ENCODE data around the gene TRIM47. TPM values are rescaled to one million over a fixed set of nuclear protein-coding genes. Genes with fewer than 3 reads are reported as not detected.
"Not testable (repeated sequence)": the region's sequence is repeated elsewhere in the genome, so short reads cannot be mapped to it uniquely, and the experiment has no call there.

TRIM47 gene
- total RNA-seq, 2 experiments from 2014 or later = 33.9 to 43.4 TPM

DNA sequence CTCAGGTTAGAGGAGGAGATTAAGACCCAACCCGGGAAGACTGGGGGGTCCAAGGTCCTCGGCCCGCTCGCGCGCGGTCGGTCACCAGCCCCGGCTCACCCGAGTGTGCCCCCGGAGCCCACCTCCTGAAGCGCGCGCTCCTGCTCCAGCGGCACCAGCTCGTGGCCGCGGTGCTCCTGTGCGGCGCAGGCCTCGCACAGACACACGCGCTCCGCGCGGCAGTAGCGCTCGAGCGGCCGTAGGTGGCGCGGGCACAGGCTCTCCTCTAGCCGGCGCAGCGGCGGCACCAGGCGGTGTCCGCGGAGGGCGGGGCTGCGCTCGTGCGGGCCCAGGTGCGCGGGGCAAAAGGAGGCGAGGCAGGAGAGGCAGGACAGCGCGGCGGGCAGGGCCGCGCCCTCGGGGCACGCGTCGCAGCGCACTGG, 618 bp downstream of the TRIM47 start:
- POLR2A ChIA-PET = no interaction called here
- Mint-ChIP-seq H3K36me3 (ENCODE audit: low read depth) (peaks cover 18% of the 10 kb centered on the region), H3K4me3 (peak overlapping the region; percentile 99), H3K27ac (peak overlapping the region; percentile 99), H3K9me3 (no peaks in the 10 kb centered on the region), H3K4me1 (peaks cover 57% of the 10 kb centered on the region), H3K27me3 (no peaks in the 10 kb centered on the region)
- CTCF ChIA-PET = interaction anchor here (0.6 to 4.3 kb wide), 21 partner anchors 10 to 393 kb away, joined by 3 to 22 read pairs (median 5); partner anchors contain the start of genes GALK1, TRIM65, UNC13D and WBP2
- peak; percentile 80 for DNase-seq

GRCh38 chr17:75876938-75877751, 1.2 kb downstream of the TRIM47 start:
- Mint-ChIP-seq H3K36me3 (ENCODE audit: low read depth) (peaks cover 18% of the 10 kb centered on the region), H3K27ac (peak overlapping the region; percentile 99), H3K27me3 (no peaks in the 10 kb centered on the region), H3K4me3 (peak overlapping the region; percentile 99), H3K9me3 (no peaks in the 10 kb centered on the region), H3K4me1 (peaks cover 58% of the 10 kb centered on the region)
- ChIA-PET POLR2A (no interaction called here), CTCF (interaction anchor here (0.6 to 4.3 kb wide), 19 partner anchors 9 to 393 kb away, joined by 3 to 22 read pairs (median 6); partner anchors contain the start of genes GALK1, TRIM65 and WBP2)
- DNase-seq = peak; percentile 50

GRCh38 chr17:75876190-75876937, 2.0 kb downstream of the TRIM47 start:
- H3K27ac Mint-ChIP-seq = peak overlapping the region; percentile 99
- peaks cover 18% of the 10 kb centered on the region for H3K36me3 Mint-ChIP-seq (ENCODE audit: low read depth)
- DNase-seq = peak; percentile 86
- peaks cover 50% of the 10 kb centered on the region for H3K4me1 Mint-ChIP-seq
- H3K9me3 Mint-ChIP-seq = no peaks in the 10 kb centered on the region
- ChIA-PET CTCF (interaction anchor here (0.6 to 4.3 kb wide), 23 partner anchors 9 to 288 kb away, joined by 3 to 22 read pairs (median 4); partner anchors contain the start of genes GALK1, MRPL38, TRIM65 and WBP2), POLR2A (interaction anchor here (0.7 to 0.8 kb wide), 3 partner anchors 21 to 193 kb away, joined by 4 to 6 read pairs (median 4); partner anchors contain the start of gene WBP2)
- H3K4me3 Mint-ChIP-seq = peak overlapping the region; percentile 99
- H3K27me3 Mint-ChIP-seq = no peaks in the 10 kb centered on the region

- Mint-ChIP-seq H3K36me3 (ENCODE audit: low read depth) (peaks cover 18% of the 10 kb centered on the region), H3K27me3 (no peaks in the 10 kb centered on the region), H3K4me3 (peak overlapping the region; percentile 99), H3K4me1 (peaks cover 49% of the 10 kb centered on the region), H3K27ac (peak overlapping the region; percentile 99), H3K9me3 (no peaks in the 10 kb centered on the region)
- CTCF ChIA-PET = interaction anchor here (0.6 to 4.0 kb wide), 19 partner anchors 9 to 287 kb away, joined by 3 to 14 read pairs (median 4); partner anchors contain the start of genes GALK1, MRPL38 and TRIM65
- DNase-seq = no peak
- POLR2A ChIA-PET = interaction anchor here (0.7 to 0.8 kb wide), 3 partner anchors 21 to 193 kb away, joined by 4 to 6 read pairs (median 4); partner anchors contain the start of gene WBP2
Observed at GRCh38 chr17:75875940-75876189, 2.5 kb downstream of the TRIM47 start.

DNA sequence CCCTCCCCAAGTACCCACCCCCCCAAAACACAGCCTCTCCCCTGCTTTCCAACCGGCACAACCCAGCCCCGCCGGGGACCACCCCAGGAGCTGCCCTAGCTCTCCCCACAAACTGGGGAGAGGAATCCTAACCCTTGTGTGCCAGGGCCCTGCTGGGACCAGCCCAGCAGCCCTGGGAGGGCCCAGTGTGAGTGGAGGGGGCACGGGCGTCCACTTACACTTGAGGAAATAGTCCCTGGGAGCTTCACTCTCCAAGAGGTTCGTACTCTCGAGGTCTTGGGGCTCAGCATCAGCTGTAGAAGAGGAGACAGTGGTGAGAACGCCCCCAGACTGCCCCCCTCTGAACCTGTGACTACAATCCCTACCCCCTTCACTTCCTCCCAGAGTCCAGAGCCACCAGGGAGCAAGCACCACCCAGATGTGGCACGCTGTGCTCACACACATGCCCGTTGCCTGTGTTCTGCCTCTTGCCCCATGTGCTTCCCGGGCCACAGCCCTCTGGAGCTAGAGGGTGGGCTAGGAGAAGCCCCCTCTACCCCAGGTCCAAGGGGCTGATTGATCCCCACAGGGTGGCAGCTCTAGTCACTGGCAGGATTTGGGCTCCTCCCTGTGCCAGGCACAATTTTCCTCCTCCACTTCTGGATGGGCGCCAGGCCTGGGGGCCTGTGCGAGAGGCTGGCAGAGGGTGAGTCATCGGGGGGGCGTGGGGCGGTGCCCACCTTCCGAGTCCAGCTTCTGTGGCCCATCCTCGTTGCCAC, 3.0 kb downstream of the TRIM47 start:
- no peaks in the 10 kb centered on the region for H3K27me3 Mint-ChIP-seq
- peaks cover 18% of the 10 kb centered on the region for H3K36me3 Mint-ChIP-seq (ENCODE audit: low read depth)
- ChIA-PET CTCF (interaction anchor here (0.6 to 4.0 kb wide), 19 partner anchors 8 to 287 kb away, joined by 3 to 14 read pairs (median 4); partner anchors contain the start of genes GALK1, MRPL38 and TRIM65), POLR2A (interaction anchor here (0.7 to 0.8 kb wide), 3 partner anchors 20 to 192 kb away, joined by 4 to 6 read pairs (median 4); partner anchors contain the start of gene WBP2)
- H3K4me1 Mint-ChIP-seq = peaks cover 51% of the 10 kb centered on the region
- H3K27ac Mint-ChIP-seq = peak overlapping the region; percentile 99
- no peaks in the 10 kb centered on the region for H3K9me3 Mint-ChIP-seq
- H3K4me3 Mint-ChIP-seq = peak overlapping the region; percentile 99
- DNase-seq = no peak

DNA sequence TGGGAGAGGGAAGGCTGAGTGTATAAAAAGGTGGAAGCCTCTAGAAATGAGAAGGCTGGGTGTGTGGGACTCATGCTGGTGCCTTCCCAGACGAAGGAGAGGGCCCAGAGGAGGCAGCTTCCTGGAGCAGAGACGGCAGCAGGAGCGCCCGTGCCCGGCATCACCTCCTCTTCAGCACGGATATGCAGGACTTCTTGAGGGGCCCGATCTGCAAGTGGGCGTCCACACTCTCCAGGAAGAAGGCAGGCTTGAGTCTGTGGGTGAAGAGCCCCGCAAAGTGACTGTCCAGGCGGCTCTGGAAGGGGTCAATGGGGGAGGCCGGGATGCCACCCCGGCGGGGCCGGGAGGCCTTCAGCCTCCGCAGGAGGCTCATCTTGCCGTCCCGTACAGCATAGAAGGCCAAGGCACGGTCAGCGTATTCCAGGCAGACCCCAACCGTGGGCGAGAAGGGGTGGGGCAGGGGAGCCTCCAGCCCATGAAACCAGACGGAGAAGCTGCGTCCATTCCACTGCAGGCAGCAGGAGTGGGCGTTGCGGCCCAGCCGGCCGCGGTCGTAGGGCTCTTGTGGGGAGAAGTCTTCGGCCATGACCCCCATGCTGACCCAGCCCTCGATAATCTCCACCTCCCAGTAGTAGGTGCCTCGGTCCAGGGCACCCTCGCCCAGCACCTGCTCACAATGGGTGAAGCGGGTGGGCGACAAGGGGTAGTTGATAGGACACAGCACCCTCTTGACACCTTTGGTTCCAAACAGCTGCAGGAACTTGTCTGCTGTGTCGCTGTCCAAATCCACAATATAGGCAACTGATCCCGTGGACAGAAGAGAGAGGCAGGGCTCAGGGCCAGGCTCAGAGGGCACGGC, 3.8 kb downstream of the TRIM47 start:
- H3K4me1 Mint-ChIP-seq = peaks cover 46% of the 10 kb centered on the region

DNA sequence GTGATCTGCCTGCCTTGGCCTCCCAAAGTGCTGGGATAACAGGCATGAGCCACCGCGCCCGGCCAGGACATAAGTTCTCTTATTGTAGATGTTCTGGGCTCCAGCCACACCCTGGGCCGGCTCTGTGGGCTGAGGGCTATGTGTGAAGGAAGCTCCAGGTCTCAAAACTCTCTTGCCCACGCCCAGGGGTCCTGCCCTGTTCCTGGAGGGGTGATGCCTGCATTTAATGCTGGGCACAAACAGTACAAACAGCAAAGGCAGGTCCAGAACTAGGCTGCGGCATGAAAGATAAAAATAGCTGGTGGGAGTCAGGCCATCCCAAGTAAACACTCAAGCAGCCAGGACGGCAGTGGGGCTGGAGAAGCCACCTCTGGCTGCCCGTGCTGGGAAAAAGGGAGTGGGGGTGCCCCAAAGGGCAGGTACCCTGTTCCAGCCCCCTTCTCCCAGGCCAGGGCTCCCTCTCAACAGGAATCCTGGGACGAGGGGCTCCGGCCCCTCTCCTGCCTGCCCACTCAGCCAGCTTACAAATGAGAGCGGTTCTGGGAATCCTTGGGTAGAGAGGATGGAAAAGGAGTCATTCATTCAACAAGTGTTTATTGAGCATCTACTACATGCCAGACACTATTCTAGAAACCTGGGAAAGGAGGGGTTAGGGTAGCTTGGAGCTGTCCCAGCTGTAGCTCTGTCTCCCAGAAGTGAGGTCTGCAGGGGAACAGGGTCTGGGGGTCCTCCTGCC, 4.6 kb downstream of the TRIM47 start:
- Mint-ChIP-seq H3K36me3 (ENCODE audit: low read depth) (peaks cover 18% of the 10 kb centered on the region), H3K4me3 (no peak overlapping the region), H3K9me3 (no peaks in the 10 kb centered on the region), H3K27ac (peak overlapping the region; percentile 97), H3K4me1 (peaks cover 40% of the 10 kb centered on the region), H3K27me3 (no peaks in the 10 kb centered on the region)
- DNase-seq = no peak
- CTCF ChIA-PET = interaction anchor here (0.6 to 2.4 kb wide), 11 partner anchors 9 to 238 kb away, joined by 3 to 15 read pairs (median 3); no protein-coding TSS in a partner anchor
- POLR2A ChIA-PET = no interaction called here

More for the DNA sequence above, 3.8 kb downstream of the TRIM47 start:
- ChIA-PET CTCF (interaction anchor here (0.6 to 4.0 kb wide), 12 partner anchors 8 to 247 kb away, joined by 3 to 15 read pairs (median 4); partner anchors contain the start of genes MRPL38 and TRIM65), POLR2A (no interaction called here)
- no peak overlapping the region for H3K4me3 Mint-ChIP-seq
- no peaks in the 10 kb centered on the region for H3K9me3 Mint-ChIP-seq
- no peak for DNase-seq
- no peaks in the 10 kb centered on the region for H3K27me3 Mint-ChIP-seq
- H3K36me3 Mint-ChIP-seq (ENCODE audit: low read depth) = peaks cover 18% of the 10 kb centered on the region
- peak overlapping the region; percentile 99 for H3K27ac Mint-ChIP-seq

GRCh38 chr17:75872434-75873351, 5.7 kb downstream of the TRIM47 start:
- ChIA-PET POLR2A (no interaction called here), CTCF (interaction anchor here (0.6 to 2.4 kb wide), 8 partner anchors 8 to 237 kb away, joined by 3 to 15 read pairs (median 5); partner anchors contain the start of gene WBP2)
- H3K4me3 Mint-ChIP-seq = peak overlapping the region; percentile 45
- H3K4me1 Mint-ChIP-seq = peaks cover 38% of the 10 kb centered on the region
- DNase-seq = peak; percentile 88
- peak overlapping the region; percentile 97 for H3K27ac Mint-ChIP-seq
- H3K9me3 Mint-ChIP-seq = no peaks in the 10 kb centered on the region
- H3K27me3 Mint-ChIP-seq = no peaks in the 10 kb centered on the region
- H3K36me3 Mint-ChIP-seq (ENCODE audit: low read depth) = peaks cover 17% of the 10 kb centered on the region

GRCh38 chr17:75870228-75870627, 8.2 kb downstream of the TRIM47 start:
- H3K27ac Mint-ChIP-seq; POLR2A ChIA-PET; H3K36me3 Mint-ChIP-seq (ENCODE audit: low read depth); H3K27me3 Mint-ChIP-seq; DNase-seq; H3K4me3 Mint-ChIP-seq; H3K9me3 Mint-ChIP-seq: not testable (repeated sequence)
- CTCF ChIA-PET = interaction anchor here (1.1 to 1.2 kb wide), 2 partner anchors 9 to 22 kb away, joined by 3 read pairs; no protein-coding TSS in a partner anchor
- H3K4me1 Mint-ChIP-seq = peaks cover 34% of the 10 kb centered on the region
